GM10266 (cell line): ENCODE measurements around the gene KCP.

ENCODE experiments used
- DNase-seq: peaks from one replicate; pipeline ENCODE4 v3.0.0; 2012; ENCODE audit errors: extremely low spot score
- CTCF ChIP-seq: IDR thresholded peaks from 2 replicates; pipeline ENCODE4 v1.5.1; 2012; ENCODE audit warnings: mild to moderate bottlenecking, low read depth; ENCODE audit not compliant: control insufficient read depth, insufficient read depth; ENCODE audit errors: missing control alignments

KCP gene

GRCh38 chr7:128862571-128863432 is 47.7 kb downstream of the KCP start, which contains the start of gene ATP6V1F:
ATP6V1F (plus strand) TSS chr7:128862856; CDS start chr7:128862905, 49 bp downstream.
- DNase-seq = peak; percentile 99
- no peak for TF ChIP-seq CTCF

DNA sequence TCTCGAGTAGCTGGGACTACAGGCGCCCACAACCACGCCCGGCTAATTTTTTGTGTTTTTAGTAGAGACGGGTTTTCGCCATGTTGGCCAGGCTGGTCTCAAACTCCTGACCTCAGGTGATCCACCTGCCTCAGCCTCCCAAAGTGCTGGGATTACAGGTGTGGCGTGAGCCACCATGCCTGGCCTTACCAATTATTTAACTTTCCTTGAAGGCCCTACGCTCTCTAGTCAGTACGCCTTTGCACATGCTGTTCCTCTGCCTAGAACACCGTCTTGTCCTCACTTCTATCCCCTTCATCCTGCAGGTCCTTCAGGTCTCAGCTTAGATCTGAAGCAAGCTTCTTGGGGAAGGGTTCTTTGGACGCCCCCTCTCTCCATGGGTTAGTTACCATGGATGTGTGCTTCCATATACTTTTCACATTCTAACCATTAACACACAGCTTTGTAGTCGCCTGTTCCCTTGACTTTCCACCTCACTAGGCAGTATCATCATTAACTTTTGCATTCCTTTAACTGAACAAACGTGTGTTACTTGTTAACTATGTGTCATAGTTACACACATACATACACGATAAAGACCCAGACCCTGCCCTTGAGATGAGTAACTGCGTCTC is 48.4 kb downstream of the KCP start:
- no peak for TF ChIP-seq CTCF
- DNase-seq = no peak

DNA sequence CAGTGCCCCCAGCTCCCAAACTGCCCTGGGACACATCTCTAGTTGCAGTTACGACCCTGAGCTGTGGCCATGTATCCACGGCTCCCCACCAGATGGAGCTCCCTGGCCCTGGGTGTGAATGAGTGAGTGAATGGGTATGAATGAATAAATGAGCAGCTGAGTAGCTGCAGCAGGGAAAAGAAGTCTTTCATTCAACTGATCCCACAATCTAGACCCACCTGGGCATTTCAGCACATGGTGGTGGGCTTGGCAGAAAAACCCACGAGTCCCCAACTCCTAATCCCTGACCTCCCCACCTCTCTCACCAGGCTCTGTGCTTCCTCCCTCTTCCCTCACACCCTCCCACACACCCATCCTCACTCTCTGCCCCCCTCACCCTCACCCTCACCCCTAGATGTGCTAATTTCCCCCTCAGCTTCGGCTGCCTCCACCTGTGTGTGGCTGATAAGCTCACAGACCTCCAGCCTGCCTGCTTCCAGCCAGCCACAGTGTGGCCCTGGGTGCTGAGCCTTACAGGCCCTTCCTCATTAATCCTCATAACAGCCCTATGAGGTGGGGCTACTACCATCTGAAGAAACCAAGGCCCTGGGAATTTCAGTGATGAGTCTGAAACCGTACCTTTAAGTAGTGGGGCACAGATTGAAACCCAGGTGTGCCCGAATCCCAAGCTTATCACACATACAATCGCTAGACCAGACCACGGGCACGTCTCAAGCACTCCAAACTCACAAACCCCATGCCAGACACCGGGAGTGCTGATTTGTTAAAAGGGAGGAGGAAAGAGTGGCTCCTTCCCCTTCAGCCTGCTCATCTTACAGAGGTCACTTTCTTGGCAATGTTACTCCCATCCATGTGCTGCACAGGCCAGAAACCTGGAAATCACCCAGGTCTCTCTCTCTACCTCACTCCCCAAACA is 50.1 kb downstream of the KCP start:
- no peak for DNase-seq
- TF ChIP-seq CTCF = peak; percentile 26

DNA sequence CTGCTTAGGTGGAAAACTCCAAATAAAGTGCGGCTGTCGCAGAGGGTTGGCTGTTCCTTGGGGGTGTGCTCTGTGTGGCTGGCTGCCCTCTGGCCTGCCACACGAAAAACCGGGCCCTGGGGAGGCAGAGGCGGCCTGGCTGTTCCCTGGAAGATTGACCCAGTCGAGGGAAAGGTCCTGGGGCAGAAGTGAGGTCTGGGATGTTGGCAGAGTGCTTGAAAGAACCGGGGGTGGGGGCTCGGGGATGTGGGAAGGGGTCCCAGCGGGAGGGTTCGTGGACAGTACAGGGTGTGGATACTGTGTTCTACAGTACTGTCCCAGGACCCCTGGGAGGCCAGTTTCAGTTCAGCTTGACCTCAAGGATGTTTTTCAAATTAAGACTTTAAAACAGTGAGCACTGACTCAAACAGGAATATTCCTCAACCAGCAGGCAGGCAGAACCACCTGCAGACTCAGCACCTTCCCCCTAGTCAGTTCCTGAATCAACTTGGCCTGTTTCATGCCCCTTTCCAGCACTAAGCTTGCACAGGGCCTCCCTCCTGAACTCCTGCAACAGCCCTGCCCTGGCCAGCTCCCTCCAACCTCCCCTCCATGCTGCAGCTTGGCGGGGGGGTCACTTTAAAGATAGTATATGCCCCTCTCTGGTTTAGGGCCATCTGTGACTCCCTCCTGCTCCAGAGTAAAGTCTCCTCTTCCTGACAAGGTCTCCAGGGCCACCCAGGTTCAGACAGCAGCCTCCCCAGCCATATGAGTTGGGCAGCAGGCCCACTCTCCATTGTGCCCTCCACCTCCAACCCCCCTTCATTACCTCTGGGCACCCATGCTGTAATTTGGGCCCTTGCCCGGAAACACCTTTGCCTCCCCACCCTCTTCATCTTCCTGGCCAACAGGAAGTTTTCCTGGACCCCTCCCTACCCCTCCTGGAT is 51.0 kb downstream of the KCP start:
- TF ChIP-seq CTCF = no peak
- no peak for DNase-seq

GRCh38 chr7:128858380-128859231 is 51.9 kb downstream of the KCP start:
- DNase-seq = no peak
- no peak for TF ChIP-seq CTCF
